GM18511 (cell line): ENCODE measurements around the gene HSPA4.
"Not testable (repeated sequence)": the region's sequence is repeated elsewhere in the genome, so short reads cannot be mapped to it uniquely, and the experiment has no call there.

Experiments
- ATAC-seq: cut with Tn5 transposase; IDR thresholded peaks from one replicate; pipeline ENCODE4 v1.9.1; 2021; ENCODE audit warnings: mild to moderate bottlenecking, moderate library complexity; ENCODE audit not compliant: unreplicated experiment

HSPA4 gene

GRCh38 chr5:133121611-133122150, 69.9 kb downstream of the HSPA4 start:
- ATAC-seq: no peak

- no peak for ATAC-seq
Observed at GRCh38 chr5:133122711-133123110, 70.9 kb downstream of the HSPA4 start.

GRCh38 chr5:133123297-133123696, 71.5 kb downstream of the HSPA4 start:
- ATAC-seq: no peak

GRCh38 chr5:133124891-133125290, 73.1 kb downstream of the HSPA4 start:
- no peak for ATAC-seq

GRCh38 chr5:133128066-133128465, 76.3 kb downstream of the HSPA4 start:
- no peak for ATAC-seq

GRCh38 chr5:133129289-133129688, 77.5 kb downstream of the HSPA4 start:
- no peak for ATAC-seq

GRCh38 chr5:133129950-133130349, 78.1 kb downstream of the HSPA4 start:
- ATAC-seq: no peak

- ATAC-seq: no peak
Observed at GRCh38 chr5:133130387-133131118, 78.7 kb downstream of the HSPA4 start.

GRCh38 chr5:133132717-133133116, 80.9 kb downstream of the HSPA4 start:
- ATAC-seq: no peak

- not testable (repeated sequence) for ATAC-seq
Observed at GRCh38 chr5:133133241-133133640, 81.4 kb downstream of the HSPA4 start.

- ATAC-seq: not testable (repeated sequence)
Observed at GRCh38 chr5:133136890-133137289, 85.1 kb downstream of the HSPA4 start.

- ATAC-seq: no peak
Observed at GRCh38 chr5:133140311-133140710, 88.5 kb downstream of the HSPA4 start.

GRCh38 chr5:133141746-133142145, 89.9 kb downstream of the HSPA4 start:
- ATAC-seq: no peak

- ATAC-seq: no peak
Observed at GRCh38 chr5:133142782-133143181, 91.0 kb downstream of the HSPA4 start.

- no peak for ATAC-seq
Observed at GRCh38 chr5:133144245-133144981, 92.6 kb downstream of the HSPA4 start.

- no peak for ATAC-seq
Observed at GRCh38 chr5:133145436-133146170, 93.8 kb downstream of the HSPA4 start.

GRCh38 chr5:133147411-133147810, 95.6 kb downstream of the HSPA4 start:
- no peak for ATAC-seq

- ATAC-seq: no peak
Observed at GRCh38 chr5:133147815-133148567, 96.2 kb downstream of the HSPA4 start.

- ATAC-seq: no peak
Observed at GRCh38 chr5:133149345-133149744, 97.5 kb downstream of the HSPA4 start.

- no peak for ATAC-seq
Observed at GRCh38 chr5:133150909-133151544, 99.2 kb downstream of the HSPA4 start.
